Prostate gland (tissue), 2 donors: Measurements from ENCODE around the gene ZNF511.
"Not testable (repeated sequence)": the region's sequence is repeated elsewhere in the genome, so short reads cannot be mapped to it uniquely, and the experiment has no call there.

ENCODE experiments used
- POLR2A ChIP-seq: fragments of 450-650 bp; IDR thresholded peaks from one replicate; pipeline ENCODE4 v1.6.1; 2016; ENCODE audit warnings: antibody characterized with exemption, mild to moderate bottlenecking
- TF ChIP-seq, protein P1 (sequence below), 4 experiments: fragments of 200-600 bp in 2 of 4; fragments of 450-650 bp in 2 of 4; sonication (generic) in 2 of 4; IDR thresholded peaks; 1 replicate in 3 of 4; 2 replicates in 1 of 4; pipeline ENCODE4 v1.5.1; 2016 to 2019; ENCODE audit warnings: antibody characterized with exemption in 4 of 4, mild to moderate bottlenecking in 2 of 4, moderate library complexity in 2 of 4

DNA sequence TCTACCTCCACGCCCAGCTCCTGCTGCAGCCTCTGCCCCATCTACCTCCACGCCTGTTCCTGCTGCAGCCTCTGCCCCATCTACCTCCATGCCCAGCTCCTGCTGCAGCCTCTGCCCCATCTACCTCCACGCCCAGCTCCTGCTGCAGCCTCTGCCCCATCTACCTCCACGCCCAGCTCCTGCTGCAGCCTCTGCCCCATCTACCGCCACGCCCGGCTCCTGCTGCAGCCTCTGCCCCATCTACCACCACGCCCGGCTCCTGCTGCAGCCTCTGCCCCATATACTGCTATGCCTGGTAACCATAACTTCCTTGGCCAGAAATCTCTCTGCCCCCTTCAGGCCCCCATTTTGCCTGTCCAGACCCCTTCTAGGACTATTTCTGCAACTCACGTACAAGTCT is 43.7 kb upstream of the ZNF511 start:
- not testable (repeated sequence) for TF ChIP-seq POLR2A
- TF ChIP-seq, protein P1, sequence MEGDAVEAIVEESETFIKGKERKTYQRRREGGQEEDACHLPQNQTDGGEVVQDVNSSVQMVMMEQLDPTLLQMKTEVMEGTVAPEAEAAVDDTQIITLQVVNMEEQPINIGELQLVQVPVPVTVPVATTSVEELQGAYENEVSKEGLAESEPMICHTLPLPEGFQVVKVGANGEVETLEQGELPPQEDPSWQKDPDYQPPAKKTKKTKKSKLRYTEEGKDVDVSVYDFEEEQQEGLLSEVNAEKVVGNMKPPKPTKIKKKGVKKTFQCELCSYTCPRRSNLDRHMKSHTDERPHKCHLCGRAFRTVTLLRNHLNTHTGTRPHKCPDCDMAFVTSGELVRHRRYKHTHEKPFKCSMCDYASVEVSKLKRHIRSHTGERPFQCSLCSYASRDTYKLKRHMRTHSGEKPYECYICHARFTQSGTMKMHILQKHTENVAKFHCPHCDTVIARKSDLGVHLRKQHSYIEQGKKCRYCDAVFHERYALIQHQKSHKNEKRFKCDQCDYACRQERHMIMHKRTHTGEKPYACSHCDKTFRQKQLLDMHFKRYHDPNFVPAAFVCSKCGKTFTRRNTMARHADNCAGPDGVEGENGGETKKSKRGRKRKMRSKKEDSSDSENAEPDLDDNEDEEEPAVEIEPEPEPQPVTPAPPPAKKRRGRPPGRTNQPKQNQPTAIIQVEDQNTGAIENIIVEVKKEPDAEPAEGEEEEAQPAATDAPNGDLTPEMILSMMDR (IDR thresholded peaks at IDR 0.05), result not testable (repeated sequence)
